A172 (cell line): ENCODE results near the gene SEPTIN3. TPM values are rescaled to one million over a fixed set of nuclear protein-coding genes. Genes with fewer than 3 reads are reported as not detected.

ENCODE experiments used
- DNase-seq: peaks from one replicate; pipeline ENCODE4 v3.0.0-alpha.2; 2015; ENCODE audit warnings: low spot score
- total RNA-seq: library from RNA; depleted of rRNA; stranded (reverse); fragments of >200 nt; shearing (Covaris generic); gene quantifications from 2 replicates; pipeline ENCODE4 v1.2.3, GENCODE V29; 2014; rRNA removed

Gene SEPTIN3
- total RNA-seq, 1 experiment from 2014 or later, result 7.7 TPM

- DNase-seq, result no peak
These were observed 44.1 kb downstream of the SEPTIN3 start for GRCh38 chr22:42013385-42013784.

GRCh38 chr22:42016111-42016510, 46.9 kb downstream of the SEPTIN3 start:
- DNase-seq, result no peak

- no peak for DNase-seq
These were observed 49.0 kb downstream of the SEPTIN3 start for GRCh38 chr22:42018224-42018623.

Other genes with a start within 250 kb of the SEPTIN3 start
- gene CCDC134, start 168.8 kb upstream of the SEPTIN3 start, total RNA-seq, result 5.7 and 6.2 TPM in 2 replicates
- gene SREBF2, start 136.3 kb upstream of the SEPTIN3 start, total RNA-seq, result 15.8 and 17.7 TPM in 2 replicates
- gene SHISA8, start 54.4 kb upstream of the SEPTIN3 start, total RNA-seq, result not detected in 2 replicates
- 0.03 TPM in 1 of 2 replicates, not detected in the other for gene TNFRSF13C, start 42.6 kb upstream of the SEPTIN3 start, total RNA-seq
- gene CENPM, start 22.3 kb upstream of the SEPTIN3 start, total RNA-seq, result 42.4 and 54.8 TPM in 2 replicates
- gene WBP2NL, start 29.3 kb downstream of the SEPTIN3 start, total RNA-seq, result not detected in 2 replicates
- gene NAGA, start 101.4 kb downstream of the SEPTIN3 start, total RNA-seq, result 11.5 and 17.7 TPM in 2 replicates
- gene PHETA2, start 104.8 kb downstream of the SEPTIN3 start, total RNA-seq, result 0.07 and 0.17 TPM in 2 replicates
- 2.9 and 6.5 TPM in 2 replicates for gene SMDT1, start 110.3 kb downstream of the SEPTIN3 start, total RNA-seq
- gene NDUFA6, start 121.3 kb downstream of the SEPTIN3 start, total RNA-seq, result 73.3 and 80.7 TPM in 2 replicates
- gene CYP2D6, start 161.4 kb downstream of the SEPTIN3 start, total RNA-seq, result 0.03 and 0.46 TPM in 2 replicates